ENCODE results near the gene RAB17.

RAB17 gene

DNA sequence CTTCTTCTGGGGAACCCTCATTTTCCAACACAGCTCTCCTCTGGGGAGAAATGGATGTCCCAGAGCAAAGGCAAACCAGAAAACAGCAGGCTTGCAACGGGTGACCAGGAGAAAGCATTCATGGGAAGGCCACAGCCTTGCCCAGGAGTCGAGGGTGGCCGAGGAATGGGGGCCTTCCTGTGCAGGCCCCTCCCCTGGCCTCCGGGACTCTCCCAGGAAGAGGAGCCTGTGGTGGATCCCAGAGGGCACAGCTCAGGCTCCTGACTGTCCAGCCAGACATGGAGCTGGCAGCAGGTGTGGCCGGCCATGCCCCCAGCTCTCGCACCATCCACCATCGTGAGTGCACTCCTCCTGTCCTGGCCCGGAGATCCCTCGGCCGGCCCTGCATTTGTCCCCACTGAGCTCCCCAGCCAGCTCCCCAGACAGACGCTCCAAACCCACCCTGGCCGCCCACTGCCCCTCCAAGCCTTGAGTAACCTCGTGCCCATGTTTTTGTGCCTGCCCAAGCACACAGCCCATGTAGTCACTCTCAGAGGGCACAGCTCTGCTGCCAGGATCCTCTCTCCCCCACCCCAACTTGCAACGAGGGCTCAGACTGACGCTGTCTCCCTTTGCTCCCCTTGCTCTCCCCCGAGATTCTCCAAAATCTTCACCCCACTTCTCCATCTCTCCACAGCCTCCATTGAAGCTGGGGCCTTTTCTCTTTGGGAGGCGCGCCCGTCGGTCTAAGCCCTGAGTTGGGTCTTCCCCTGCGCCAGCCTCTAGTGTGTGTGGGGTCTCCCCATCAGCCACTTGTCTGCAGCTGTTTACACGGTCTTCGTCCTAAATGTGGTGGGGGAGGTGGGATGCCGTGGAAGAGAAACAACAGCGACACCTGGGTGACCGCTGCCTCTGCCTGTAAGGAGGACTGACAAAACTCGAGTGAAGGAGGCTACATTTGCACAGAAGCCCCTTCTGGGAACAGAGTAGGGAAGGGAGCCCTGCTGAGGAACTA lies 14.4 kb downstream of the RAB17 start:
- no peak for DNase-seq

DNA sequence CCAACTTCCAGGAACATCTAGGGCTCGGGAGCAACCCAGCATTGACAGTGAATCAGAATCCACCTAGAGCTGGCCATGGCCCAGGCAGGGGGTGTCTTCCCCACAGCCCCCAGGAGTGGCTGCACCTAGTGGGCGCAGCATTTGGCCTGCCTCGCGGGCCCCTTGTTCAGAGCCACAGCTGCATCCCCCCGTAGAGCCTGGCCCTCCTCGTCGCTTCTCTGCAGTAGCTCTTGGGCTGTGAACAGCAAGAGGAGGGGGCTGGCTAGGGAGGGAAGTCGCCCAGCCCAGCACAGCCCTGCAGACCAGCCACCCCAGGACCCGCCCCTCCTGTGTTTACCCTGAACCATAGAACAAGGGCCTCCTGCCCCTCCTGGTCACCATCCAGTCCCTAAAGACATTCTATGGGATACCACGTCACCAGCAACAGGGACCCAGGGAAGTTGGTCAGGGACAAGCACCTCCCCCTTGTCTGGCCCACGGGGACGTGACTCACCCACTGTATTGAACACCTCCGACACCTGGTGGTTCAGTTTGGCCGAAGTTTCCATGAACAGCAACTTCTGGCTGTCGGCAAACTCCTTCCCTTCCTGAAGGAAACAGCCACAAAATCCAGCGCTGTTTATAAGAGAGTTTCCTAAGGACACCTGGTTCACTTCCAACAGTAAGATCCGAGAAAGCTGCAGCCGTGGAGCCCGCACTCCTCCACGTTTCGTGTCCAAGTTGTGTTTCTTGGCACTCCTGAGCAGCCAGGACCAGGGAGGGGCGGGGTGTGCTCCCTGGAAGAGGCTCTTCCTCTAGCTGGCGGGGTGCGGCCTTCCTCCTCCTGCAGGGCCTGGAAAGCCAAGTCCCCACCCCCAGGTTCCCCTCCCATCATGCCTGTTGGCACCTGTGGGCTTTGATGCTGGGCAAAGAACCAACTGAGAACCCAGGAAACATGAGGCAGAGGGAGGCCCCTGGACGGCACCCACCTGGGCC lies 15.4 kb downstream of the RAB17 start:
- no peak for DNase-seq

DNA sequence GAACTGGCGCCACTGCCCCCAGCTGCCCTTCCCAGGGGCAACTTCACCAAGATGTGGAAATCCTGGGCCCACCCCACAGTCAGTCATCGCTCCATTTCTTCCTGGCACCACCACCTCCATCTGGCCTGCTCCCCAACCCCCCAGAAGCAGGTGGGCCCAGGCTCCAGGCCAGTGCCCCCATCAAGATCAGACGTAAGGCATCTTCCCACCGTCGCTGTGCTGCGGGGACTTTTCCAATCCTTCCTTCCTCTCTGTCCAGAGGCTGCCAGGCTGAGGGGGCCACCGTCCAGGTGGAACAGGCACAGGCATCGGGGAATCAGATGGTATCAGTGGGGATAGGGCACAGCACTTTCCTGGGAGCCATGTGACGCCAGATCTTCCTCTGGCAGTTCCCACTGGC lies 16.1 kb downstream of the RAB17 start:
- no peak for DNase-seq

DNA sequence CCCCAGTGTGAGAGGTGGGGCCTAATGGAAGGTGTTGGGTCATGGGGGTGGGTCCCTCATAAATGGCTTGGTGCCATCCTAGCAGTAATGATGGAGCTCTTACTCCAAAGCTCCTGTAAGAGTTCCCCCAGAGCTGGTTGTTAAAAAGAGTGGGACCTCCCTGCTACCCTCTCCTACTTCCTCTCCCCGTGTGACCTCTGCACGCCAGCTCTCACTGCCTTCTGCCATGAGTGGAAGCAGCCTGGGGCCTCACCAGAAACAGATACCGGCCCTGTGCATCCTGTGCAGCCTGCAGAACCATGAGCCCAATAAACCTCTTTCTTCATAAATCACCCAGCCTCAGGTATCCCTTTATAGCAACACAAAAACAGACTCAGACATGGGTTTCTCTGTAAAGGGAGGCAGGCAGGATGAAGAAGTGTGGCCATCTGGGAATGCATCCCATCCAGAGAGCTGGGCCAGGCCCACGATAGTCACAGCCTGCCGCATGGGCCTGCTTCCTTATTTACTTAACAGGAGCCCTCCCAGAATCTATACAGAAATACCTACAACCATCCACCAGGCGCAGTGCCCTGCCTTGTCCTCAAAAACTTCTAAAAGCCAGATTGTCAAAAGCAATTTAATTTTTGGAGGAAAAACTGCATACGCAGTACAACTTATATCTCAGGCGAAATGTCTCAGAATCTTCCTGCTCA lies 16.7 kb downstream of the RAB17 start:
- DNase-seq, result no peak

DNA sequence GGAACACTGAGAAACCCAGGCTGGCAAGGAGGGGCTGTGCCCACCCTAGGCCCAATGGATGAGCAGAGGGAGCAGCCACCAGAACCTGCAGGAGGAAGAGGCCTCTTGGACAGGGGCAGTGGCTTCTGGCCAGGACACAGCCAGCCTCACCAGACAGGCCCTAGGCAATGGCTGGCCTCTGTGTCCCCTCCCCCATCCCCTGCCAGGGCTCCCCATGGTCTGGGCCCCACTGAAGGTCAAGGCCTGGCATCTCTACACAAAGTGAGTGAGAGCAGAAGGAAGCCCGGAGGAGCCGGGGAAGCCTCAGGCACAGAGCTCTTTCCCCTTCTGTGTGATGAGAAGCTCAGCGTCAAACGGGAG lies 17.8 kb downstream of the RAB17 start:
- DNase-seq, result no peak

DNA sequence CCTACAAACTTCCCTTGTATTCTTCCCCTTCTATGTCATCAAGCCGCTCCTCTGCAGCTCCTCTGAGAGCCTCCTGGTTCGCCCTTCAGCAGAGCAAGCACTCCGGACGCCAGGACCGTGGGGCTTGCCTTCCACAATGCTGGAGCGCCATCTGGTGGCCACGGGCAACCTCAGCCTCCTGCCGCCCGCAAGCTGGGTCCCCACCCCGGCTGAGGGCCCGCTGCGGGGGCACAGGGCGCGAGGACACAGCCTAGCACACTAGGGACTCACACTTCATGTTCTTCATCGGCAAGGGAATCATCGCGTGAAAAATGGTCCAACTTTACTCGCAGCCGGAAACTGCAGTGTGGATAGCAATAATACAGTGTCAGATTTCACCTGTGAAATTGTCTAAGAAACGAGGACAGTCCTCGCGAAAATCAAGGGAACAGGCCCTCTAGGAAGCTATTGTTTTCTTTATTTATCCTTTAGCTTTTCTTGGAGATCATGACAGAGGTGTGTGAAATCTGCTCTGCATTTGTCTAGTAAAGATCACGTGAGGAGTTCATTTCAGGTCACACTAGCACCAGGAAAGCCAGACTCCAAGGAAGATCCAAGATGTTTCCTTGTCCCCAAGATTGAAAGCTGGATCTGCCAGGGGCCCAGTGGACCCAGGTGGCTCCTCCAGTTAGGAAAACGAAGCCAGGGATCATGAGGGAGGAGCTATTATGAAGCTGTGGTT lies 18.4 kb downstream of the RAB17 start:
- DNase-seq, result peak; percentile 88

DNA sequence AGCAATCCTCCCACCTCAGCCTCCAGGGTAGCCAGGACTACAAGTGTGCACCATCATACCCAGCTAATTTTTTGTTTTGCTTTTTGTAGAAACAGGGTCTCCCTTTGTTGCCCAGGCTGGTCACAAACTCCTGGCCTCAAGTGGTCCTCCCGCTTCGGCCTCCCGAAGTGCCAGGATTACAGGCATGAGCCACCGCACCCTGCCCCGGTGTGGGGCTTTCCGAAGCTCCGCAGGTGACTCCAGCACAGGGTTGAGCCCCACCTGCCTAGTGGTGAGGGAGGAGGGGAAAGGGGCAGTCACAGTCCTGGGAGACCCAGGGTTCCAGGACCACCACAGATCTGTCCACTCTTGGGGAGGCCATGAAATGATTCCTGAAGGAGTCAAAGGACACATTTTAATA lies 19.0 kb downstream of the RAB17 start:
- no peak for DNase-seq

DNA sequence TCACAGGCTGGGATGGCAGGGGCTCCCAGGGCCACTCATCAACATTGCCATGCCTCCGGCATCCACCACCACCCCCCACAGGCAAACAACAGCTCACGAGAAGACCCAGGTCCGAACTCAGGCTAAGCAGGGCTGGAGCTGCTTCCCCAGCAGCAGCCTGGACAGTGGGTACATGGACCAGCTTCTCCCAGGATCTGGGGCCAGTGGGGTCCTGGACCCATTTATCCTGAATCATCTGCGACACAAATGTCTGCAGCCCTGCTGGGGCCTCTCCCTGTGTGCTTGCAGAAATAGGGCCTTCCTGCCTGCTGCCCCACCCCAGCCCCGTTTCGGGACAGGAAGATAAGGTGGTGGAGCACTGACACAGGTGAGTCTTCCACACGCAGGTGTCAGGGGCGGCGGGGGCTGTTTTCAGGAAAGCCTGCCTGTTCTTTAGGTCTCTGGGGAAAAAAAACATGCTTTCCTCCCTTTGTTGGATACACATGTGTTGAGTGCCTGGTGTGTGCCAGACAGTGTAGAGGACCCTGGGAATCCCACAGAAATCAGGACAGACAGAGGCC lies 19.7 kb downstream of the RAB17 start:
- DNase-seq, result no peak

DNA sequence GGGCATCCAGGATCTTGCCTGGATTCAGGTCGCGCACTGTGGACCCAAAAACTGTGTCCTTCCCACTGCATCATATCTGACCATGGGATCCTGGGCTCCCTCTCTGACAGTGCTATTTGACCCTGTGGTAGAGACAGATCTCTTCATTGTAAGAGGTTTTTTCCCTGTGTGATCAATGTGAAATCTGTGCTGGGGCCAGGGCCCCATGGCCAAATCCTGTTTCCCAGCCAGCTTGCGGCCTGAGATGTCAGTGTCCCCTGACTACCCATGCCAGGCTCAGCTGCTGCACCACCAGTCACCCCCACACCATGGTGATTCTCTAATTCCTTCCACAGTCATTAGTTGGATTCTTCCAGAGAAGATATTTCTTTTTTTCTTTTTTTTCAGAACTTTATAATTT lies 20.6 kb downstream of the RAB17 start:
- no peak for DNase-seq

DNA sequence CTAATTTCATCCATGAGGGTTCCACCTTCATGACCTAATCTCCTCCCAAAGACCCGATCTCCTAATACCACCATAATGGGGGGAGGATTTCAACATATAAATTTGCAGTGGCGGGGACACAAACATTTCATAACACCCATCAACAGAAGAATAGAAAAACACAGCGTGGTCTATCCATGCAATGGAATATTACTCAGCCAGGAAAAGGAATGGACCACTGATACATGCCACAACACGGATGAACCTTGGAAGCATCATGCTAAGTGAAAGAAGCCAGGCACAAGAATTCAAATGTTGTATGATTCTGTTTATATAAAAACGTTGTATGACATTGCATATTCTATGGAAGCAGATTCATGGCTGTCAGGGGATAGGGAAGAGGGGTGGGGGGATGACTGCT lies 21.5 kb downstream of the RAB17 start:
- DNase-seq, result no peak

DNA sequence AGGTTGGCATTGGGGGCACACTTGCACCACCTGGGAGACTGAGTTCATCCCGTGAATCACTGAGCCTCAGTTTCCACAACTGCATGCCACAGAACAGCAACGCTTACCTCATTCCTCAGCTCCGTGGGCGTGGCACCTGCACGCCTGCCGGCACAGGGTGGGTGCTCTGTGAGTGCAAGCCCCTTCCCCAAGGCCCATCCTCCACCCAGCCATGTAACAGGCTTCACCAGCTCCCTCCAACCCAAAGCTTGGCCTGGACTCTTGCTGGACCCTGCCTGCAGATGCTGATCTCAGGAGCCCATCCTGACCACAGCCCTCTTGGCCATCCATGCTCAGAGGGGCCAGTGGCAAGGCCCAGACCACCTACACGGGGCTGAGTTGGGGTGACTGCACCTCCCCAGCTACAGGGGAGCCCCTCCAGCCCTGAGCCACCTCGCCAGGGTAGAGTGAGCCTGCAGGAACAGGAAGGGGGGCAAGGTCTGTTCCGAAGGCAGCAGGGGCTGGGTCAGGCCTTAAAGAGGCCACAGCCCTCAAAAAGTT lies 22.3 kb downstream of the RAB17 start:
- no peak for DNase-seq

DNA sequence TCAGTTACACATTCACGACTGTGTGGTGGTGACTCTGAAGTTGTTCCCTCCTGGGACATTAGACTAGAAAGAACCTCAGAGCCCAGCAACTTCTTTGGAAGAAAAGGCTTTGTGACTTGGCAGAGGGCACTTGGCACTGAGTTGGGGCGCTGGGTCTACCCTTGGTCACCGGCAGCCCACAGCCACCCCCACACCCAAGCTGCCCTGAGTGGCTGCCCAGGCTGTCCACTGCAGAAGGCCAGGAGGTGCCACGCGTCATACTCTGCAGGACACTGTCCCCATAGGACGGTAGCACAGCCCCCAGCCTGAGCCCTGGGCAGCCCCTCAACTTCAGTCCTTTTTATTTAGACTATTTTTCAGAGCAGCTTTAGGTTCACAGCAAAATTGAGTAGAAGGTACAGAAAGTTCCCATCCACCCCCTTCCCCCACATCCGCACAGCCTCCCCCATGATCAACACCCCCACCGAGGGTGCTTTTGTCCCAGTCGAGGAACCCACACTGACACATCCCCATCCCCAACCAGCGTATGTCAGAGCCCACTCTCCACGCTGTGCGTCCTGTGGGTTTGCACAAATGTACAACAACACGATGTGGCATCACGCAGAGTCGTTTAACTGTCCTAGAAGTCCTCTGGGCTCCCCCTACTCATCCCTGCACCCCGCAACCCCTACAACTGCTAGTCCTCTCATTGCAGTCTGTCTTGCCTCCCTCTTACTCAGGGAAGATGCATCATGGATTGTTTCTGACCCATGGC lies 23.1 kb downstream of the RAB17 start:
- DNase-seq, result no peak

DNA sequence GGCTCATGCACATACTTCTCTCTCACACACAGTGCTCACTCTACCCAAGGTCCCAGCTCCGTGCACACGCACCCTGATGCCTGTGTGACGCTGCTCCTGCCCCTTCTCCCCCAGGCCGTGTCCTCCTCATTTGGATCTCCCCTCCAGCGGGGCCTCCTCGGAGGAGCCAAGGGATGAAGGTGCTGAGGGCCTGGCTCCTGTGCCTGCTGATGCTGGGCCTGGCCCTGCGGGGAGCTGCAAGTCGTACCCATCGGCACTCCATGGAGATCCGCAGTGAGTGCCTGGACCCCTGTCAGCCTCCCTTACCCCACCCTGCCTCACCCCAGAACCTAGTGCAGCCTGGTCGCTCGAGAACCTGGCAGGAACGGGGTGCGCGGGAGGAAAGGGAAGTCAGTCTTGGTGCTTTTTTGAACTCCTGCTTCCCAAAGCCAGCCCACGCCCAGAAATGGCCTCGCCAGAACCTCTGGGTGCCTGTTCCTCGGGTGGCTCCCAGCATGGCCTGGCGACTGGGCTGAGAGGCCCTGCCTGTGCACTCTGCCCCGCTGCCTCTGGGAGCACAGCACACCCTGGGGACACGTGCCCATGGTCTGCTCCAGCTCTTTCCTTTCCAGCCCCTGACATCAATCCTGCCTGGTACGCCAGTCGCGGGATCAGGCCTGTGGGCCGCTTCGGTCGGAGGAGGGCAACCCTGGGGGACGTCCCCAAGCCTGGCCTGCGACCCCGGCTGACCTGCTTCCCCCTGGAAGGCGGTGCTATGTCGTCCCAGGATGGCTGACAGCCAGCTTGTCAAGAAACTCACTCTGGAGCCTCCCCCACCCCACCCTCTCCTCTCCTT lies 23.9 kb downstream of the RAB17 start, which contains the start of gene PRLH:
Gene PRLH, plus strand, starts transcription at position 174 of the 835 bp plus-strand sequence. Its CDS starts 0 bp downstream, at position 174.
- no peak for DNase-seq

DNA sequence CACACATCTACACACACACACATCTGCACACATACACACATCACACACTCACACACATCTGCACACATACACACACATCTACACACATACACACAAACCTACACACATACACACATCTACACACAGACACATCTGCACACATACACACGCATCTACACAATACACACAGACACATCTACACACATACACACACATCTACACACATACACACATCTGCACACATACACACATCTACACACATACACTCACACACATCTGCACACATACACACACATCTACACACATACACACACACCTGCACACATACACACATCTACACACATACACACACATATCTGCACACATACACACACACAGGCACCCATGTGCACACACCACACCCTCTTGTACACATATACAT lies 24.6 kb downstream of the RAB17 start:
- no peak for DNase-seq

DNA sequence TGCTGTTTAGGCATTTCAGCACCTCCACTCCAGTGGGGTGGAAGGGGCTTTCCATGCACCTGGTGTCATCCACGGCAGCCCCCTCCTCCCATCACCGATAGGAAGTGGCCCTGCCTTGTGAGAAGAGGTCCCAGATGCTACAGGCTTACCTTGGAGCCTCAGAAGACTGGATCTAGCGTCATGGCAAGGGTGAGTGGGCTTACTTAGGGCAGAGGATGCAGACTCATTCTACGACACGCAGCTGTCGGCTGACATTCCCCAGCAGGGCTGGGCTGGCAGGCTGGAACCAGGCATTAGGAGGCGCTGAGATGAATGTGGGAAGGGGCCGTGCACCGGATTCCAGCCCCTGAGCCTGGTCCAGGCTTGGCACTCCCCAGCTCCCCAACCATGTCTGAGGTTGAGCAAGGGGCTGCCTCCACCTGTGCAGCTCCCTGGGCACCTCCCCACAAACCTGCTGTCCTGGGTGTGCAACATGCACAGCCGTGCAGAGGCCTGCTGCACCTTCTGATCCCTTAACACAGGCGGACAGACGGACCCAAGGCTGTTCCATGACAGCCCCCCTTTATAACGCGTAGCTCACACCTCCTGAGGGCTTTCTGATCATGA lies 25.9 kb downstream of the RAB17 start:
- no peak for DNase-seq

DNA sequence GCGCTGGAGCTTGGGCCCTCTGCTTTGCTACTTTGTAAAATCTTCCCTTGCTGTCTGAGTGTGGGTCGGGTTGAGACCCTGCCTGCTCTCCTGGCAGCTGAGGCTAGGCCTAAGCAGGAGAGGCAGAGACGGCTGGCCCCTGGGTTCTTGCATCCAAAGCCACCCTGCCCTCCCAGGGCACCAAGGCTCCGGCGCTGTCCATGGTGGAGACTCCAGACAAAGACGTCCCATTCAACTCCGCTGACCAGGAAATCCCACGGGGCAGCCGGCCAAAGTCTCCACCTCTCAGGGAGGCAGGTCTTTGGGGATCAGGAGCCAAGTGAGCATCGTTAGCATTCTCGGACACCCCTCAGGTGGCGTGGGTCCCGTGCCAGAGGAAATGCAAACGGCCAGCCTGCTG lies 26.7 kb downstream of the RAB17 start:
- no peak for DNase-seq

DNA sequence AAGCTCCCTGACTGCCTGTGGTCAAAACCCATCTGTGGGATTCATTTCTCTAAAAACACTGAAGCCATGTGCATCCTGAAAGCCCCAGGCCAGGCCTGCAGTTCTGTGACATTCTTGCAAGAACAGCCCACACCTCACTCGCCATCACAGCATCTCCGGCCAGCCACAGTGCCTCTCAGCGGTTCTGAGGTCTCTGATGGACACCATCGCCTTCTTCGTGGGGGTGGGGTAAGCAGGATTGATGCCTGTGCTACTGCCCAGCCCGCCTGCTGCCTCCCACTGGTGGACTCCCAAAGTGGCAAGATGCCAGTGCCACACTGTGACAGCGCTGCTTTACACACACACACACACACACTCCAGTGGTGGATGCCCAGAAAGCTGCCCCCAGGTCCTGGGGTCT lies 29.3 kb downstream of the RAB17 start:
- DNase-seq, result no peak

DNA sequence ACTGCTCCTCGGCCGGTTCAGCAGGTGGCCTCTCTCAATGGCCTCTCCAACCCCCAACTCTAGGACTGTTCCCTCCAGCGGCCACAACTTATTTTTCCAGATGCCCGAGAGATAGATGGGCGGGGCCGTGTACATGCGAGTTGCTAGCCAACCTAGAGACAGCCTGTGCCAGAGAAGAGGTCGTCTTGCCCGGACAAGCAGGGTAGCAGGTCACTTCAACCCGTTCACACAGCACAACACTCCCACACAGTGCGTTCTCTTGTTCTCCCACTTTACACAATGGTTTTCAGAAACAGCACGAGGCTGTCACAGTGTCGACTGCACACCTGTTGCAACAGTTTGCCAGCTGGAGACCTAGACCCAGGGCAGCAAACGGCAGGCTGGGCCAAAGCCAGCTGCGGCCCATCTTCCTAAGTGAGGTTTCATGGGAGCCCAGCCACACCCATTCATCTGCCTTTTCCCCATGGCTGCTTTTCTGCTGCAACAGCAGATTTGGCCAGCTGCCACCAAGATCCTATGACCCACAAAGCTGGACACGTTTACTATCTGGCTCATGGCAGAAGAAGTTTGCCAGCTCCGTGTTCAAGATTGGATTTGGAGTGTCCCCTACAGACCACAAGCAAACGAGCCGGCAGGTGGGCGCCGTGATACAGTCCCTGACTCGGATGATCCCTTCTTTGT lies 31.4 kb downstream of the RAB17 start:
- no peak for DNase-seq

DNA sequence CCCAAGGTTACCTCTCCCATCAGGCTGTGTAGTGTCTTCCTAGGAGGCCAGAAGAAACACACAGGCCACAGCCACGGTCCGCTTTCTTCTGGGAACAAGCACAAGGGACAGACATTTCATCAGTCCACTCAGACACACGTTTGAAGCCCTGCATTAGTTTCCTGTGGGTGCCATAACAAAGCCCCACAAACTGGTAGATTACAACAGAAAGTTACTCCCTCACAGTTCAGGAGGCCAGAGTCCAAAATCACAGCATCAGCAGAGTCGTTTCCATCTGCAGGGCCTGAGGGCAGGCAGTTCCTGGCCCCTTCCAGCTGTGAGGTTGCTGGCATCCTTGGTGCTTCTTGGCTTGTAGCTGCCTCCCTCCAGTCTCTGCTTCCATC lies 32.9 kb downstream of the RAB17 start:
- no peak for DNase-seq
